Epithelial cell of prostate (primary cell): ENCODE data around the gene DMXL2.
"Not testable (repeated sequence)": the region's sequence is repeated elsewhere in the genome, so short reads cannot be mapped to it uniquely, and the experiment has no call there.

Experiments
- DNase-seq: peaks from one replicate; pipeline ENCODE4 v3.0.0-alpha.2; 2011; ENCODE audit warnings: low read depth, low spot score
- H3K27ac ChIP-seq: fragments of 450-650 bp; 2 replicates; pipeline ENCODE4 v1.5.1; 2017; ENCODE audit warnings: mild to moderate bottlenecking

DMXL2 gene

DNA sequence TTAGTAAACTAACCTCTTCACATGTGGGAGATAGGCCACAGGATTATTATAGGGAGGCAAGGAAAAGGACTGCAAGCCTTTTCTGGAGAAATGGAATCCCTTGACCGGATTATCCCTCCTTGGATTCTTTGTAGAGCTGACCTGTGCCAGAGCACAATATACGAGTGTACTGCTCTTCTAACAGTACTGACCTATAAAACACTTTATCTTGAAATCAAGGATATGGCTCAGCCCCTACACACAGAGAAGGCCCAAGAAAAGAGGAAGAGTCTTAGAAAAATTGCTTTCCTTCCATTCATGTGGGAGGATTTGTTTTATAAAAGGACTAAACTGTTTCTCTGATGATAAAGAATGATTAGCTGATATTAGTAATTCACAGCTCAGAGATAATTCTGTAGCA lies 42.2 kb downstream of the DMXL2 start:
- no peak overlapping the region for H3K27ac ChIP-seq
- no peak for DNase-seq

DNA sequence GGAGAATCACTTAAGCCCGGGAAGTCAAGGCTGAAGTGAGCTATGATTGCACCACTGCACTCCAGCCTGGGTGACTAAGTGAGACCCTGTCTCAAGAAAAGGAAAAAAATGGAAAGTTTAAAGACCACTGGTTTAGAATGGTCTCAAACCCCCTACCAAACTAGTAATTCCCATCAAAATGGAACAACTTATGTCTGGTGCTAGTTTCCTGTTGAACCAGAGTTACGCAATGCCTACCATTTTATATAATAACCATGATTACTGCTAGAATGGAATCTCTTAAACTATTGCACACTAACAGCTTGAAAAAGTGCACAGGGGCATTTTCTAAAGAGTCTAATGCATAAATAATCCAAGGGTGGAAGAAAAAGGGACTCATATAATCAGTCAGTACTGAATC lies 43.6 kb downstream of the DMXL2 start:
- no peak overlapping the region for H3K27ac ChIP-seq
- DNase-seq: no peak

DNA sequence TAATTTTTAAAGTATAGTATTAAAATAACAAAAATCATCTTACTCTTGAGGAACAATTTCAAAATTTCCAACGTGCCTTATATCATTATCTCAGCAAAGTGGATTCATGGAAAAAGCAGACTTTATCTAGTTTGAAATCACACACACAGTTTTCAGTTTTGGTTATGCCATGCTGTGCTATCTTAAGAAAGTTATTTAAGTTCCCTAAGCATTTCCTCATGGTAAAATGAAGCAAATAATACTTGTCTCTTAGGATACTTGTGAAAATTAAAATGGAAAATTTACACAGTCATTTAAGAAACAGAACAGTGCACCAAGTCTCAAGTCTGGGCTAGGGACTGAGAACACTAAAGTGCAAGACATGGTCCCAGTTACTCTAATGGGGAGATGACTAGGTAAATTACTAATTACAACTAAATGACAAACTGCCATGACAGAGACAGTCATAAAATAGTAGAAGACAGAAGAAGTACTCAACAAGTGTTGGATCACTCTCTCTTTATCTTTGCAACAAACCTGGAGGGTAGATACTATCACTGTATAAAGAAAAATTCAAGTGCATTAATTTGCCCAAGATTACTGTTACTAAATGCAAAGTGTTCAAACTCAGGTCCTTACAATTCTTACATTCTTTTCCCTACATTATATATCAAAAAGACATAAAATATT lies 44.8 kb downstream of the DMXL2 start:
- no peak overlapping the region for H3K27ac ChIP-seq
- DNase-seq: no peak

DNA sequence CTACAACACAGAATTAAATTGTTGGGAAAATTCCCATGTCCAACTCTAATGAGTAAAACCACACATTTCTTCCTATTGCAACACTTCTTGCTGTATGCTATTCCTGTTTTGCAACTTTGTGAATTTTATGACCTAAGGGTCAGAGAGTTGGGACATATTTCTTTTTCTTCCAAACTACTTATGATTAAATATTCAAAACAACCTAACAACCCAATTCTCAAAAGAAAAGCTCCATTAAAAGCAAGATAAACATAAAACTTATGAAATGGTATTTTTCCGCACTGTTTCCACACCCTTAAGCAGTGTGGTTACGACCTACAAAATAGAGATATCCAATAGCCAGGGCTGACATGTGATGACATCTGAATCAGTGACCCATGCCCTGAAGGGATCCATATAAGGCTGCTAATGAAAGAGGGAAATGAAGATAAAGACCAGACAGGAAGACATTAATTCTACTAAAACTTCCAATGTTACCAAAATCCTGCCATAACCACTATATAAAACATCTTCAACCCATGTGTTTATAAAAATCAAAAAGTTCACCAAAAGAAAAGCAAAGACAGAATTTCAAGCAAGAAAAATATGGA lies 45.6 kb downstream of the DMXL2 start:
- H3K27ac ChIP-seq: peak overlapping the region; percentile 8
- peak; percentile 18 for DNase-seq

DNA sequence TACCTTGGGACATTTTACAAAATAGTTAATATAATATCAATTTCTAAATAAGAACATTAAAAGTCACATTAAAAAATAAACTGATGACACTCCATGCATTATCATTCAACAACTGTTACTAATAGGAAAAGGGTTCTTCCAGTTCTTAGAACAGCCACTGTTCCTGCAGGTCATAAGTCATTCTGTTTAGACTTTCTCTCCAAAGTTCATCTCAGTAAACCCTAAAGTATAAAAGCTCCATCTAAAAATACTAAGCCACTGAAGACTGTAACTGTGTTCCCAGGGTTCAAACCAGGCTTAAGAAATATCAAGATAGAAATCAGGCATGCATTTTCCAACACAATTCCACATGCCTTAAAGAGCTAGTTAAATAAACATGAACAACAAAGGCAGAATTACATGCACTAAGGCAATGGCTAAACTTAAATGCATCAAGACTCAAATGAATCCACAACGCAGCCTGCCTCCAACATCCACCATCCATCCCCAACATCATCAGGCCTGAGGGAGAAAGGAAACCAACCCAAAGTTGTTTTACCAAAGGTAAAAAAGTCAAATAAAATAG lies 46.2 kb downstream of the DMXL2 start:
- peak overlapping the region; percentile 8 for H3K27ac ChIP-seq
- DNase-seq: no peak

DNA sequence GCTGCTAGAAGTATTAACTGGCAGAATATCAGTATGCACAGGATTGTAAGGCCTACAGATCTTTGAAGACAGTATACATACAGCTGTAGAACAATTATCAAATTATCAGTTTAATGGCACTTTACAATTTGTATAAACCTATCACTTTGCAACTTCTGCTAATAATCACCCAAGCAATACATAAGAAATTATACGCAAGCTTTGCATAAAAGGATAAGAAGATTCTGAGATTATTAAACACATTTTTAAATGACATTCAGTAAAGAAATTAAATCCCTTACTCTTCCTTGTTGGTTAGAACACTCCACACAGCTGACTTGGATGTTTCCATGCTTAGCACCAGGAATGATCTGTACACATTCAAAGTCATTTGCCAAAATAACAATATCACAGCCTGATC lies 46.8 kb downstream of the DMXL2 start:
- no peak for DNase-seq
- no peak overlapping the region for H3K27ac ChIP-seq

DNA sequence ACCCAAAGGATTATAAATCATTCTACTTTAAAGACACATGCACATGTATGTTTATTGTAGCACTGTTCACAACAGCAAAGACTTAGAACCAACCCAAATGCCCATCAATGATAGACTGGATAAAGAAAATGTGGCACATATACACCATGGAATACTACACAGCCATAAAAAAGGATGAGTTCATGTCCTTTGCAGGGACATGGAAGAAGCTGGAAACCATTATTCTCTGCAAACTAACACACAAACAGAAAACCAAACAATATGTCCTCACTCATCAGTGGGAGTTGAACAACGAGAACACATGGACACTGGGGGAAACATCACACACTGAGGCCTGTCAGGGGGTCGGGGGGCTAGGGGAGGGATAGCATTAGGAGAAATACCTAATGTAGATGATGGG lies 49.2 kb downstream of the DMXL2 start:
- DNase-seq, H3K27ac ChIP-seq: not testable (repeated sequence)

DNA sequence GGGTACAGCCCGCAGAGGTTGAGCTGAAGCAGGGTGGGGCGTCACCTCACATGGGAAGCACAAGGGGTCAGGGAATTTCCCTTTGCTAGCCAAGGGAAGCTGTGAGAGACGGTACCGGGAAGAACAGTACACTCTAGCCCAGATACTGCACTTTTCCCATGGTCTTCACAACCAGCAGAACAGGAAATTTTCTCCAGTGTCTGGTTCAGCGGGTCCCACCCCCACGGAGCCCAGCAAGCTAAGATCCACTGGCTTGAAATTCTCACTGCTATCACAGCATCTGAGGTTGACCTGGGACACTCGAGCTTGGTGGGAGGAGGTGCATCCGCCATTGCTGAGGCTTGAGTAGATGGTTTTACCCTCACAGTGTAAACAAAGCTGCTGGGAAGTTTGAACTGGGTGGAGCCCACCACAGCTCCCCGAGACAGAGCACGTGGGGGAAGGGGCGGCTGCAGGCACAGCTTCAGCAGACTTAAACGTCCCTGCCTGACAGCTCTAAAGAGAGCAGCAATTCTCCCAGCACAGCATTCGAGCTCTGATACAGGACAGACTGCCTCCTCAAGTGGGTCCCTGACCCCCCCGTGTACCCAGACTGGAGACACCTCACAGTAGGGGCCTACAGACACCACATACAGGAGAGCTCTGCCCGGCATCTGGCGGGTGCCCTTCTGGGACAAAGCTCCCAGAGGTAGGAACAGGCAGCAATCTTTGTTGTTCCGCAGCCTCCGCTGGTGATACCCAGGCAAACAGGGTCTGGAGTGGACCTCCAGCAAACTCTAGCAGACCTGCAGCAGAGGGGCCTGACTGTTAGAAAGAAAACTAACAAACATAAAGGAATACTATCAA lies 53.4 kb downstream of the DMXL2 start:
- H3K27ac ChIP-seq, DNase-seq: not testable (repeated sequence)

DNA sequence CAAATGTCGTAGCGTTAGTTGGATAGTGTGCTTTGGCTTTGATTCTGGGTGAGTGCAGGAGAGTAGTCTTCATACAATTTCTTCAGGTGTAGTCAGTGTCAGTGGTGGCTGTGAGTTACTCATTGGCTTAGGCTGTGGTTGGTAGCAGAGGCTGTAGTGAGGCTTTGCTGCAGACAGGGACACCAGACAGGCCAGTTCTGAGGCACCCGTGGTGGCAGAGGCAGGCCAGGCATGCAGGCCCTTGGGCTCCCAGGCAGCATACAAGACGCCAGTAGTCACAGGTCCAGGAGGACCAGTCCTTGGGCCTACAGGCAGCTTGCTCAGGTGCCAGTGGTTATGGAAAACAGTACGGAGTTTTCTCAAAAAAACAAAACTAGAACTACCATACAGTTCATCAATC lies 61.3 kb downstream of the DMXL2 start:
- no peak overlapping the region for H3K27ac ChIP-seq
- DNase-seq: no peak

DNA sequence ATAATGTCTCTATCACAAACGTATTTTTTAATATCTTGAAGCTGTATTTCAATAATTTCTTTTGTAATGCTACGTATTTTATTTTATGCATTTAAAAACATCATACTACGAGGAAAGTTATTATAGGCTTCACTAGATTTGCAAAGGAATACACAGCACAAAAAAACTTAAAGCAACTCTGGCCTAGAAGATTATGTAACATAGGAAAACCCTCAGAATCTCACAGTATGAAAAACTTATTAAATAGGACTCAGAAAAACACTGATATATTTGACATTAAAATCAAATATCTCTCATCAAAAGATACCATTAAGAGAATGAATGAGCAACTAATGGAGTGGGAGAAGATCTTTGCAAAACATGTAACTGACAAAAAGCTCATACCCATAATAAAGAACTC lies 63.7 kb downstream of the DMXL2 start:
- H3K27ac ChIP-seq: no peak overlapping the region
- DNase-seq: no peak

DNA sequence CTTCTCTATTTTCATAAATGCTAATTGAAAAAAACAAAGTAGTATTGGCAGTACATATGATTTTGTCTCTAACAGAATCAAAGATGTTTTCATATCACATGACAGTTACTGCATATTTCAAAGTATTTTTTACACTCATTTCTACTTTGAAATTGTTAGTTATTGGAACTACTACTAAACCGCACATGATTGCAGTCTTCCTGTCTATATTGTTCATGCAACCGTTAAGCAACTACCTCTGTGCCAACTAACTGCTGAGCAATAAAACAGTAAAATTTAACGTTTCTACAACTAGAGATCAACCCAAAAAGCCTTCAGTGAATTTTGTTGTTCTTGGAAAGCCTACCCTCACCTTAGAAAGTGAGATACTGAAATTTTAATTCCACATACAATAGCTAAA lies 64.2 kb downstream of the DMXL2 start:
- no peak for DNase-seq
- no peak overlapping the region for H3K27ac ChIP-seq

DNA sequence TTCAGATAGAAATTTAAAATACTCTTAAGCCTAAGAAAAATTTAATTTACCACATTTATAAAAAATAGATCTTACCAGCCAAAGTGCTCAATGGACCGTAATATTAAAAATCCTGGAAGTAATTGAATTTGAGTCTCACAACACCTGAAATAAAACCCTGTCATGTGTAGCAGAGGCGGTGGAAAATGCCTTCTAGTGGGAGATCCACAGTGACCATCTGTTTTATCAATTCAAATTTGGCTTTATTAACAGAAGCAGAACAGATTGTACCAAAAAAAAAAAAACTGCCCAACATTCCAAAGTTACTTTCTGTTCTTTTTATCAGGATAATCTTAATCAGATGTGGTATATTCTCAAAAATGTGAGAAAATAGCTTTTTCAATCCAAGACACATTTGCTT lies 71.7 kb downstream of the DMXL2 start:
- DNase-seq: no peak
- no peak overlapping the region for H3K27ac ChIP-seq

DNA sequence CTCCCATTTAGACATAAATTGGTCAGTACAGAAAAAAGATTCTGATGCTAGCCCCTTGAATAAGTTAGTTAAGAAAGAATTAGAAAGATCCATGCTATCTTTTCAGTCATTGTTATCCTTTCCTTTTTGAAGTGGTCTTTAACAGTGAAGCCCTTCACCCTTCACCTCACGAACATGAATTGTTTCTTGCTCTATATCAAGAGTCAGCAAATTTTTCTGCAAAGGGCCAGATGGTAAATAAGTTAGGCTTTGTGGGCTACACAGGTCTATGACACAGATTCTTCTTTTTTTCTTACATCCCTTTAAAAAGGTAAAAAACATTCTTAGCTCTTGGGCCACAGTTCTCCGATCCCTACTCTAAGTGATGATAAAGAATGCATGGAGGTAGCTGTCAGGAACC lies 74.9 kb downstream of the DMXL2 start:
- DNase-seq: no peak
- H3K27ac ChIP-seq: no peak overlapping the region

DNA sequence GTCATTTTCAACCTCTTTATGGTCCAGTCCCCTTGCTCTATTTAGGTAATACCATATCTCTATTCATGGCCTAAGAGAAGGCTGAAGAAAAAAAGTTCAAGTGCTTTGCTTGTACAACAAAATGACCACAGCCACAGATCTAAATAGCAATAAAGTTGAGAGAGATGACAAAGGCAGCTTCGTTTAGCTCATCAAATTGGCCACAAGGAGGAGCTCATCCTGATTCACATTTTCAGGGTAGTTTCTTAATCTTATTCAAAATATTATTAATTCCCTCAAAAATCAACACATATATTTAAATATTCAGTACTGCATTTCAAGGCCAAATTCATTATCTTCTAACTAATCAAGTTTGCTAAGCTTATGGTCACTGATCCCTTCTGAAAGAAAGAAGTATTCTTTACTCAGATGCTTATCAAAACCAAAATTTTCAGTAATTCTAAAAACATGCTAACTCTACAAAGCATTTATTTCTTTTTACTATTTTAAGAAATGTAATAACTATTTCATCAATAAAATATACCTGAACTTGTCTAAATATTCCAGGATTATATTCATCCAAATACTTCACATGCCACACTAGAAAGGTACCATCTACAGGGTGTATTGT lies 85.5 kb downstream of the DMXL2 start:
- no peak for DNase-seq
- no peak overlapping the region for H3K27ac ChIP-seq

DNA sequence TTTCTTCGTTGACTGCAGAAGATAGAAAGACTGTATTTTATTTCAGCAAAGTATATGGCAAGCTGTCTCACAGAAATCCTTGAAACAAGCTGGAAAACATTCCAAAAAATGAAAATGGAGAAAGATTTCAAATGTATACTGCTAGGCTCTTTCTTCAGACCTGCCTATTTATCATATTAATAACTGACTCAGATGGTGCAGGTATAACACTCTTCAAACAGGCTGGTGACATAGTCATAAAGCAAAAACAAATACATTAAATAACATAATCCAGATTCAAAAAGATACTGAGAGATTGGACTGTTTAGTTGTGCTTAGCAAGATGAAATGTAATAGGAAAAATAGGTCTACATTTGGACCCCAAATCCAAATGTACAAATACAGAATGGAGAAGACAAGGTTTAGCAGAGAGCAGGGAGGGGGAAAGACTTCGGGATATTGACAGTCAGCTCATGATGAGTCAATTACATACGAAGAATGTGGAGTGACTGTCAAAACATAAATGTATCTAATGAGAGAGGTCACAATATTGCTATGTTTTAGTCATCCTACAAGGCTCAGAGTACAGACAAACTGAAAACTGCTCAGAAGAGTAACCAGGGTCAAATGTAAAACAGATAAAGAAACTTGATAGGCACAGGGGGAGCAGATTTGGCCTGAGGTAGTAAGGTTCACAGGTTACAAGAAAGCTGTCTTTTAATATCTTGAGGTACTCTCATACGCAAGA lies 88.7 kb downstream of the DMXL2 start:
- no peak for DNase-seq
- no peak overlapping the region for H3K27ac ChIP-seq

DNA sequence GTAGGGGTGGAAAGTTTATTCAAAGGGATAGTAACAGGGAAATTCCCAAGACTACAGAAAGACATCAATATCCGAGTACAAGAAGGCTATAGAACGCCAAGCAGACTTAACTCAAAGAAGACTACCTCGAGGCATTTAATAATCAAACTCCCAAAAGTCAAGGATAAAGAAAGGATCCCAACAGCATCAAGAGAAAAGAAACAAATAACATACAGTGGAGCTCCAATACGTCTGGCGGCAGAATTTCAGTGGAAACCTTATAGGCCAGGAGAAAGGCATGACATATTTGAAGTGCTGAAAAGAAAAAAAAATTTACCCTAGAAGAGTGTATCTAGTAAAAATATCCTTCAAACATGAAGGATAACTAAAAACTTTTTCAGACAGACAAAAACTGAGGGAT lies 95.6 kb downstream of the DMXL2 start:
- DNase-seq: no peak
- H3K27ac ChIP-seq: no peak overlapping the region

DNA sequence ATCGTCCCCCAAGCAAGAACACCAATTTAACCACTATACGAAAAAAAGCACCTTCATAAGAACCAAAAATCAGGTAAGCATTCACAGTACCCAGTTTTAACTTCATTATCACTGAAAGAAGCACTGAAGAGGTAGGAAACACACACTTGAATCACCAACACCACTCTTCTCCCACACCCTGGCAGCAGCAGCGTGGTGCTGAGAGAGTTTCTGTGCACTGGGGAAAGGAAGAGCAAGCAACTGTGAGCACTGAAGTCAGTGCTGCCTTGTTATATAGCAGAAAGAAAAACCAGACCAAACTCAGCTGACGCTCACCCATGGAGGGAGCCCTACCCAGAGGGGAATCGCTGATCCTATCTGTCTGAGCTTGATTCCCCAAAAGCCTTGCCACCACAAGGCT lies 98.2 kb downstream of the DMXL2 start:
- no peak overlapping the region for H3K27ac ChIP-seq
- no peak for DNase-seq

DNA sequence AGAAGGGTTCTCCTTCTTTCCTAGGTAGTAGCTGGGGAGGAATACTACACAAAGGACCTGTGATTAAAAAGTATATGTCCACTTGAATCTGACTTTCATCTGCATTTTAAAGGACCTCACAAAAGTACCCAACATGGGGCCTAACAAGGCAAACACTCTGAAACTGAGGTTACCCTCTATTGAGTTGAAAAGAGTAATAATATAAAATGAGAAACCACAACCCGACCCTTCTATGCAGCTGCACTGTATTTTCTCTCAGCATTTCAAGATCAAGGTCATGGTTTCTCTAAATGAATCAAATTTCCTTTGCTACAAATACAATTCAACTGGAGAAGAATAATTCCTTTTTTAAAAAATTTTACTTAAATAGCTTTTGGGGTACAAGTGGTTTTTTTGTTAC lies 106.3 kb downstream of the DMXL2 start:
- DNase-seq: no peak
- H3K27ac ChIP-seq: no peak overlapping the region

DNA sequence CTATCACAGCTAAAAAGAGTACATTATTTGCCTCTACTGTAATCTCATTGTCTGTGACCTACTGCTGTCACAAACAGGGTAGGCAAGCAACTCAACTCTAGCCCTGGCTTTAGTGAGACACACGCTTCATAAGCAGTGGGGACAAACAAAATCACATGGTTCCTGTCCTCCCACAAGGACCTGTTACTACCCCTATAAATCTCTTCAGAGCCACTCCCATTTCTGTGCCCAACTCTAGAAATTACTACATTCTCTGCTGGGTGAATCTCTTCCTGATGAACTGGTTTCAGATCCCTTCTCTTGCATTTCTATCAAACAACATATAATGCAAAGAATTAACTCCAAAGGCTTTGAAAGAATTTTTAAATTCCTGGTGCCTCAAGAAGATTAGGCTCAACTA lies 117.3 kb downstream of the DMXL2 start:
- no peak for DNase-seq
- no peak overlapping the region for H3K27ac ChIP-seq

DNA sequence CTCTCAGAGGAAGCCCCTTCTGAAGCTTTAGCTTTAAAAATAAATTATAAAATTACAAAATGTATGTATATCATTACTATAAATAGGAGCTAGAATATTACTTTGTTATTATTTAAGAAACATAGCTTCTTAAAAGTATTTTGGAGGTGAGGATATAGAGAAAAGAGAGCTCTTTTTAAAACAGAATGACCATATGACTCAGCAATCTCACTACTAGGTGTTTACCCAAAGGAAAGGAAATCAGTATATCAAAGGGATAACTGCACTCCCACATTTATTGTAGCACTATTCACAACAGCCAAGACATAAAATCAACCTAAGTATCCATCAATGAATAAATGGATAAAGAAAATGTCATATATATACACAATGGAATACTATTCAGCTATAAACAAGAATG lies 119.6 kb downstream of the DMXL2 start:
- no peak overlapping the region for H3K27ac ChIP-seq
- no peak for DNase-seq
